HepG2 (cell line): ENCODE data around the gene NKD1. TPM values are rescaled to one million over a fixed set of nuclear protein-coding genes. Genes with fewer than 3 reads are reported as not detected.

Experiments
- FOXO1 ChIP-seq: sonication (generic); formaldehyde crosslinking; IDR thresholded peaks from 2 replicates; pipeline ENCODE4 v1.4.0; 2020; ENCODE audit warnings: missing genetic modification reagents
- HDAC6 ChIP-seq: fragments of 200-600 bp; sonication (generic); IDR thresholded peaks from 2 replicates; pipeline ENCODE4 v1.7.0; 2017; ENCODE audit warnings: mild to moderate bottlenecking, antibody characterized with exemption, low read length, low read depth
- KDM5A ChIP-seq: fragments of 200-600 bp; sonication (generic); IDR thresholded peaks from 2 replicates; pipeline ENCODE4 v1.7.0; 2018; ENCODE audit warnings: antibody characterized with exemption, mild to moderate bottlenecking, low read length, borderline replicate concordance
- KLF15 ChIP-seq: sonication (generic); formaldehyde crosslinking; IDR thresholded peaks from 2 replicates; pipeline ENCODE4 v1.8.1; 2023; ENCODE audit warnings: borderline replicate concordance, mild to moderate bottlenecking, inconsistent platforms, missing genetic modification reagents, mixed read lengths
- PRMT3 ChIP-seq: sonication (generic); formaldehyde crosslinking; IDR thresholded peaks from 2 replicates; pipeline ENCODE4 v1.8.1; 2022; ENCODE audit warnings: low read depth, mild to moderate bottlenecking, moderate library complexity, missing genetic modification reagents, borderline replicate concordance
- RARG ChIP-seq: sonication (generic); formaldehyde crosslinking; IDR thresholded peaks from 2 replicates; pipeline ENCODE4 v1.4.0; 2020; ENCODE audit warnings: low read depth, mild to moderate bottlenecking, missing genetic modification reagents
- RFXAP ChIP-seq: sonication (generic); formaldehyde crosslinking; IDR thresholded peaks from 2 replicates; pipeline ENCODE4 v1.4.0; 2020; ENCODE audit warnings: missing genetic modification reagents, borderline replicate concordance
- SMYD3 ChIP-seq: sonication (generic); formaldehyde crosslinking; IDR thresholded peaks from 2 replicates; pipeline ENCODE4 v1.8.1; 2023; ENCODE audit warnings: mild to moderate bottlenecking, missing genetic modification reagents
- SYNCRIP ChIP-seq: fragments of 200-400 bp; formaldehyde crosslinking; IDR thresholded peaks from 2 replicates; pipeline ENCODE4 v1.6.1; 2018; ENCODE audit warnings: mild to moderate bottlenecking, low read depth, low read length; ENCODE audit not compliant: insufficient read depth
- TAF15 ChIP-seq: fragments of 200-400 bp; formaldehyde crosslinking; IDR thresholded peaks from one replicate; pipeline ENCODE4 v1.6.1; 2018; ENCODE audit warnings: mild to moderate bottlenecking, low read depth, low read length; ENCODE audit not compliant: poor library complexity, severe bottlenecking
- ZNF282 ChIP-seq: fragments of 450-650 bp; IDR thresholded peaks from 2 replicates; pipeline ENCODE4 v1.6.1; 2018; ENCODE audit not compliant: partially characterized antibody
- ZNF569 ChIP-seq: sonication (generic); formaldehyde crosslinking; IDR thresholded peaks from 2 replicates; pipeline ENCODE4 v1.5.0; 2020; ENCODE audit warnings: mild to moderate bottlenecking, missing genetic modification reagents, moderate library complexity, borderline replicate concordance
- ZNF749 ChIP-seq: sonication (generic); formaldehyde crosslinking; IDR thresholded peaks from 2 replicates; pipeline ENCODE4 v1.8.0; 2022; ENCODE audit warnings: mild to moderate bottlenecking, missing genetic modification reagents, moderate library complexity, borderline replicate concordance
- ZNF773 ChIP-seq: sonication (generic); formaldehyde crosslinking; IDR thresholded peaks from 2 replicates; pipeline ENCODE4 v1.4.0; 2020; ENCODE audit warnings: missing genetic modification reagents, borderline replicate concordance
- ZNF841 ChIP-seq: sonication (generic); formaldehyde crosslinking; IDR thresholded peaks from 2 replicates; pipeline ENCODE4 v1.8.1; 2023; ENCODE audit warnings: missing genetic modification reagents, borderline replicate concordance
- ZSCAN20 ChIP-seq: sonication (generic); formaldehyde crosslinking; IDR thresholded peaks from 2 replicates; pipeline ENCODE4 v1.4.0; 2020; ENCODE audit warnings: missing genetic modification reagents, mild to moderate bottlenecking, borderline replicate concordance
- polyA plus RNA-seq, 8 experiments: library from polyadenylated mRNA; depleted of rRNA in 3 of 8; stranded (reverse) in 7 of 8; unstranded in 1 of 8; fragments of >200 nt; fragmentation: Illumina TruSeq in 4 of 8; extraction: Trizol in 4 of 8; gene quantifications; 2 replicates each; pipeline versions ENCODE4 v1.2.1 to v1.2.3, GENCODE V29; 2011 to 2016; ENCODE audit warnings: low read depth in 4 of 8, missing spikeins in 1 of 8, mixed read lengths in 1 of 8; ENCODE audit not compliant: insufficient read depth in 1 of 8
- total RNA-seq, 5 experiments: library from RNA; depleted of rRNA; stranded (reverse); fragments of >200 nt; fragmentation: Illumina TruSeq; extraction: Trizol; gene quantifications; 2 replicates each; pipeline ENCODE4 v1.2.3, GENCODE V29; 2016; ENCODE audit warnings: low read depth in 1 of 5
- TF ChIP-seq, protein P1 (sequence below): sonication (generic); formaldehyde crosslinking; IDR thresholded peaks from 2 replicates; pipeline ENCODE4 v1.9.0; 2021; ENCODE audit warnings: missing genetic modification reagents, mild to moderate bottlenecking, borderline replicate concordance
- TF ChIP-seq, protein P2 (sequence below): sonication (generic); formaldehyde crosslinking; IDR thresholded peaks from 2 replicates; pipeline ENCODE4 v1.5.0; 2020; ENCODE audit warnings: mild to moderate bottlenecking, missing genetic modification reagents
- TF ChIP-seq, protein P3 (sequence below): sonication (generic); formaldehyde crosslinking; IDR thresholded peaks from 2 replicates; pipeline ENCODE4 v1.4.0; 2020; ENCODE audit warnings: mild to moderate bottlenecking, missing genetic modification reagents
- TF ChIP-seq, protein P4 (sequence below): sonication (generic); formaldehyde crosslinking; IDR thresholded peaks from 2 replicates; pipeline ENCODE4 v1.8.0; 2022; ENCODE audit warnings: low read depth, missing genetic modification reagents
- TF ChIP-seq, protein P5 (sequence below): sonication (generic); formaldehyde crosslinking; IDR thresholded peaks from 2 replicates; pipeline ENCODE4 v1.4.0; 2020; ENCODE audit warnings: missing genetic modification reagents

Gene NKD1
- total and polyA plus RNA-seq, 2 of the 13 experiments (the other 11 are each of a cell fraction or from before 2014, with no cell fraction given) = 70.4 to 121 TPM

DNA sequence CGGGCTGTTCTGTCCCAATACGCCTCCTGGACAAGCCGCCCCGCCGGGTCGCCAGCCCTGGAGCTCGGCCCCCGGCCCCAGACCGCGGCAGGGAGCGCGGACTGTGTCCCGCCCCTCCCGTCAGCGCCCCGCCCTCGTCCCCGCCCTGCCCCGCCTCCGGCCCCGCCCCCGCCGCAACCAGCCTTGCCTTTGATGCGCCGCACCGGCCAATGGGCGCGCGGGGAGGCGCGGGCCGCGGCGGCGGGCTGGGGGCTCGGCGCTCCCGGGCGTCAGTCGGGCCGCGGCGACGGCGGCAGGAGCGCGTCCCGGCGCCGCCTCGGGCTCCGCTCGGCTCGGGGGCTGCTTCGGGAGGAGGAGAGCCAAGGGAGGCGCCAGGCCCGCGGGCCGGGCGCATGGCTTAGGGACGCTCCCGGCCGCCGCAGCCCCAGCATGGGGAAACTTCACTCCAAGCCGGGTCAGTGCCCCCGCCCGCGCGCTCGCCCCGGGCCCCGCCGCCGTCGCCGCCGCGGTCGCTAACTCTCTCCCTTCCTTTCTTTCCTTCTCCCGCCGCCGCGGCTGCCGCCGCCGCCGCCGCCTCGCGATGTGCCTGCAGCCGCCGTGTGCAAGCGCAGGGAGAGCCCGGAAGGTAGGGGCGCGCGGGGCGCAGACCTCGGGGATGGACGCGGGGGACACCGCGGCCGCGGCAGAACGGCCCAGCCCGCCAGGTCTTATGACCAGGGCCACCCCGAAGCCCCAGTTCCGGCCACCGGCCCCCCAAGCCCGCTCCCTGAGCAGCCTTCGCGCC, at the start of gene NKD1 (continued):
- TF ChIP-seq ZNF749 (peak; percentile 82; the same call in 1 of the 2 replicates), KLF15 (CRISPR knock-in tag) (no peak), KDM5A (no peak; the same call in 1 of the 2 replicates), ZSCAN20 (CRISPR knock-in tag) (peak; percentile 57; the same call in 1 of the 2 replicates), HDAC6 (no peak), TAF15 (no peak), RARG (CRISPR knock-in tag) (no peak), PRMT3 (CRISPR knock-in tag) (peak; percentile 63; the same call in 1 of the 2 replicates), SYNCRIP (no peak), ZNF569 (CRISPR knock-in tag) (no peak), ZNF773 (CRISPR knock-in tag) (0 out of 2 replicates have a peak, but pooled peaks have one; percentile 24), SMYD3 (CRISPR knock-in tag) (no peak), RFXAP (CRISPR knock-in tag) (0 out of 2 replicates have a peak, but pooled peaks have one; percentile 30), ZNF282 (no peak), ZNF841 (CRISPR knock-in tag) (no peak), FOXO1 (CRISPR knock-in tag) (0 out of 2 replicates have a peak, but pooled peaks have one; percentile 14)
- TF ChIP-seq, protein P1, sequence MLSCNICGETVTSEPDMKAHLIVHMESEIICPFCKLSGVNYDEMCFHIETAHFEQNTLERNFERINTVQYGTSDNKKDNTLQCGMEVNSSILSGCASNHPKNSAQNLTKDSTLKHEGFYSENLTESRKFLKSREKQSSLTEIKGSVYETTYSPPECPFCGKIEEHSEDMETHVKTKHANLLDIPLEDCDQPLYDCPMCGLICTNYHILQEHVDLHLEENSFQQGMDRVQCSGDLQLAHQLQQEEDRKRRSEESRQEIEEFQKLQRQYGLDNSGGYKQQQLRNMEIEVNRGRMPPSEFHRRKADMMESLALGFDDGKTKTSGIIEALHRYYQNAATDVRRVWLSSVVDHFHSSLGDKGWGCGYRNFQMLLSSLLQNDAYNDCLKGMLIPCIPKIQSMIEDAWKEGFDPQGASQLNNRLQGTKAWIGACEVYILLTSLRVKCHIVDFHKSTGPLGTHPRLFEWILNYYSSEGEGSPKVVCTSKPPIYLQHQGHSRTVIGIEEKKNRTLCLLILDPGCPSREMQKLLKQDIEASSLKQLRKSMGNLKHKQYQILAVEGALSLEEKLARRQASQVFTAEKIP (CRISPR knock-in tag) = no peak
- TF ChIP-seq, protein P2, sequence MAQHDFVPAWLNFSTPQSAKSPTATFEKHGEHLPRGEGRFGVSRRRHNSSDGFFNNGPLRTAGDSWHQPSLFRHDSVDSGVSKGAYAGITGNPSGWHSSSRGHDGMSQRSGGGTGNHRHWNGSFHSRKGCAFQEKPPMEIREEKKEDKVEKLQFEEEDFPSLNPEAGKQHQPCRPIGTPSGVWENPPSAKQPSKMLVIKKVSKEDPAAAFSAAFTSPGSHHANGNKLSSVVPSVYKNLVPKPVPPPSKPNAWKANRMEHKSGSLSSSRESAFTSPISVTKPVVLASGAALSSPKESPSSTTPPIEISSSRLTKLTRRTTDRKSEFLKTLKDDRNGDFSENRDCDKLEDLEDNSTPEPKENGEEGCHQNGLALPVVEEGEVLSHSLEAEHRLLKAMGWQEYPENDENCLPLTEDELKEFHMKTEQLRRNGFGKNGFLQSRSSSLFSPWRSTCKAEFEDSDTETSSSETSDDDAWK (CRISPR knock-in tag) = no peak
- TF ChIP-seq, protein P3, sequence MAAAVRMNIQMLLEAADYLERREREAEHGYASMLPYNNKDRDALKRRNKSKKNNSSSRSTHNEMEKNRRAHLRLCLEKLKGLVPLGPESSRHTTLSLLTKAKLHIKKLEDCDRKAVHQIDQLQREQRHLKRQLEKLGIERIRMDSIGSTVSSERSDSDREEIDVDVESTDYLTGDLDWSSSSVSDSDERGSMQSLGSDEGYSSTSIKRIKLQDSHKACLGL (CRISPR knock-in tag) = 0 out of 2 replicates have a peak, but pooled peaks have one; percentile 43
- TF ChIP-seq, protein P4, sequence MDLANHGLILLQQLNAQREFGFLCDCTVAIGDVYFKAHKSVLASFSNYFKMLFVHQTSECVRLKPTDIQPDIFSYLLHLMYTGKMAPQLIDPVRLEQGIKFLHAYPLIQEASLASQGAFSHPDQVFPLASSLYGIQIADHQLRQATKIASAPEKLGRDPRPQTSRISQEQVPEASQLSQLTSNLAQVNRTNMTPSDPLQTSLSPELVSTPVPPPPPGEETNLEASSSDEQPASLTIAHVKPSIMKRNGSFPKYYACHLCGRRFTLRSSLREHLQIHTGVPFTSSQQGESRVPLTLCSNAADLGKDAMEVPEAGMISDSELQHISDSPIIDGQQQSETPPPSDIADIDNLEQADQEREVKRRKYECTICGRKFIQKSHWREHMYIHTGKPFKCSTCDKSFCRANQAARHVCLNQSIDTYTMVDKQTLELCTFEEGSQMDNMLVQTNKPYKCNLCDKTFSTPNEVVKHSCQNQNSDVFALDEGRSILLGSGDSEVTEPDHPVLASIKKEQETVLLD (CRISPR knock-in tag) = 0 out of 2 replicates have a peak, but pooled peaks have one; percentile 43
- TF ChIP-seq, protein P5, sequence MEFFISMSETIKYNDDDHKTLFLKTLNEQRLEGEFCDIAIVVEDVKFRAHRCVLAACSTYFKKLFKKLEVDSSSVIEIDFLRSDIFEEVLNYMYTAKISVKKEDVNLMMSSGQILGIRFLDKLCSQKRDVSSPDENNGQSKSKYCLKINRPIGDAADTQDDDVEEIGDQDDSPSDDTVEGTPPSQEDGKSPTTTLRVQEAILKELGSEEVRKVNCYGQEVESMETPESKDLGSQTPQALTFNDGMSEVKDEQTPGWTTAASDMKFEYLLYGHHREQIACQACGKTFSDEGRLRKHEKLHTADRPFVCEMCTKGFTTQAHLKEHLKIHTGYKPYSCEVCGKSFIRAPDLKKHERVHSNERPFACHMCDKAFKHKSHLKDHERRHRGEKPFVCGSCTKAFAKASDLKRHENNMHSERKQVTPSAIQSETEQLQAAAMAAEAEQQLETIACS (CRISPR knock-in tag) = no peak; the same call in 1 of the 2 replicates
